ACHN (cell line): ENCODE data around the gene ZNF586.
"Not testable (repeated sequence)": the region's sequence is repeated elsewhere in the genome, so short reads cannot be mapped to it uniquely, and the experiment has no call there.

Experiments used
- DNase-seq: peaks from one replicate; pipeline ENCODE4 v3.0.0-alpha.2; 2015
- in situ Hi-C: cut with HindIII; loops from 2 replicates; pipeline ENCODE4 v1.10.0; 2017; ENCODE audit warnings: low sequenced_read_pairs, low pct_ligation_motif_present, low pct_unique_long_range_greater_than_20kb

The ZNF586 gene

DNA sequence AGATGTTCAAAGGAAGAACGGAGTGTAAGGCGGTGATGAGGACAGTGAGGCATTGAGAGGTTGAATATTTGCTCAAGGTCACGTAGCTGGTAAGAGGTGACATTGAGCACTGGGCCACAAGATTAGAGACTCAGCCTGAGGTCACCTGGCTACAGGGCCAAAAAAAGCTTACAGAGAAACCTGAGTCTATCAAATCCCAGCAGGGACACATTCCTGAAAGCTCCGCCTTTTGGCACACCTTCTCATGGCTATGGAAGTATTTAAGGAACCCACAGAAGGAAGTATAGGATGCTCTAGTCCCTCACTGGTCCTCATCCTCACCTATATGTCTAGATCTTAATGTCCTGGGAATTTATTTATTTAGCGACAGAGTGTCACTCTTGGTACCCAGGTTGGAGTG is 17.4 kb downstream of the ZNF586 start:
- in situ Hi-C loops: no loop called here

DNA sequence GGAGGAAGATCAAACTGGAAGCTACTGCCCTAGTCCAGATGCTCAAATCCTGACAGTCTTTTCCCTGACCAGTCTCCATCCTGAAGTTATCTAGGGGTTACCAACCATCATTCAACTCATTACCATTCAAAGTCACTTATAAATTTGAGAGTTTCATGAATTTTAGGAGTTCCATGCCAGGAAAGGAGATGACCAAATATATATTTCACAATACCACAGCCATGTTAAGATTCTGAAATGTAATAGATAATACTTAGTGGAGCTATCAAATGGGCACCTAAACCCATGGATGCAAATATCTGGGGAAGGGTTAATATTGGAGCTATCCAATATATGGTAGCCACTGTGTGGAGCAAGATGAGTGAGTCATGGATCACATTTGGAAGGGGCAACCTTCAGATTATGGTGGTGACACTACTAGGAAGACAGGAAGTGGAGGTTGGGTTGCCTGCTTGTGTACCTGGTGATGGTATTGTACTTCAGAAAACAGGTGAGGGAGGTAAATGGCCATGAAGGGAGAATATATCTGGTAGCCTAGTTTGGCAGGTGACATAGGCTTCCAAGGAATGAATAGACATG is 18.7 kb downstream of the ZNF586 start:
- in situ Hi-C loops: no loop called here
- no peak for DNase-seq

More for the DNA sequence above, 17.4 kb downstream of the ZNF586 start:
- DNase-seq: no peak

DNA sequence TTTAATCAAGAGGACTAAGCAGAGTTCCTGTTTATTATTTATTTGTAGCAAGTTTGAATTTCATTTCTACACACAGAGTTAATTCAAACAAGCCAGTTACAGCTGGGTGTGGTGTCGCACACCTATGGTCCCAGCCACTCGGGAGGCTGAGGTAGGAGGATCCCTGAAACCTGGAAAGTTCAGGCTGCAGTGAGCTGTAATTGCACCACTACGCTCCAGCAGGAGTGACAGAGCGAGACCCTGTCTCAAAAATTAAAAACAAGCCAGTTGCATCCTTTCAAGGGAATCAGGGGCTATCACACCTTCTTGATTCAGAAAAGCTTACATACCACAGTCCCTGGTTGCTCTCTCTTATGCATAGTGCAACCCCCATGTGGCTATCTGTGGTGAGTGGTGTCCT is 19.8 kb downstream of the ZNF586 start:
- in situ Hi-C loops: no loop called here
- no peak for DNase-seq

DNA sequence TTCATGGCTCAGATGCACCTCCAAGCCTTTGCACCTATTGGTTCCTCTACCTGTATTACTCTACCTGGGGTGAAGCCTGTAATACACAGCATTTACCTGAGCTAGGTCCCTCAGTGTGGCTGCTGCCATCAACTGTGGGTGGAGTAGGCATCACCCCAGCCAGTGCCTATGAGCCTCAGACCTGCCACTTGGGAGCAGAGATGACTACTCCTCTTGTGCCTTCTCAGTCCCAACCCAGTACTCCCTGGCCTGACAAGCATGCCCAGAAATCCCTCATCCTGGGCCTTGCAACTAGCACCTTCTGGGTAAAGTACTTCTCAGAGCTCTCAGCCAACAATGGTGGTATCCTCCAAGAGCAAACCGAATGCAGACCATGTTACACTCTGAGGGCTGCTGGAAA is 27.1 kb downstream of the ZNF586 start:
- in situ Hi-C loops, DNase-seq: not testable (repeated sequence)

DNA sequence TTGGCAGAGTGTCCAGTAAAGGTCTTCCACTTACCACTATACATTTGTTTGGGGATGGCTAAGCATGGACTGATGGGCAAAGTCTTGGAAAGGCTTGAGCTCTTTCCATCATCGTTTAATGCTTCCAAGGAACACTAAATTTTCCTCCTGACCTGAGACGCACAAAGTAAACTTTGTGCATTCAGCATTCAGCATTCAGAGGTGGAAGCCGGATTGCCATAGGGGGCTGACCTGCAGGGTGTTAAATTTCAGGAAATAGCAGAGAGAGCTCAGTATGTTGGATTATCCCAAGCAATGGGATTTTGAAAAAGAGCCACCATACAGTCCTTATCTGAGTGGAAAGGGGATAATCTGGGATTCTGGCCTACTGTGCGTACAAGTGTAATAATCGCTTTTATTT is 31.2 kb downstream of the ZNF586 start:
- no peak for DNase-seq
- in situ Hi-C loops: no loop called here

DNA sequence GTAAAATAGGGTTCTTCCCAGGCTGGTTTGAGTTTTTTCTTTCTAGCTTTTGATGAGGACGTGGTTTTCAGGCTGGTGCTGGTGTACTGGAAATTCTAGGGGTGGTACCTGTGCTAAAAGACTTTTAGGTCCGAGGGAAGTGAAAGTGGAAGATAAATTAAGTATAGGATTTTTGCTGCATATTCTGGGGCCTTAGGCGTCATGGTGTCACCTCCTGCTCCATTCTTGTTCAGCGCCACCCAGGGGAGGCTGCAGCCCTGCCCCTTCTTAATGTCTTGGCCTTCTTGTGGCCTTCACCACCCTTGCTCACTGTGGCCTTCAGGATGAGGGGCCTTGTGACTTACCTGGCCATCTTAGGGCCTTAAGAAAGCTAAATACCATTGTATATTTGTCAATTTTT is 32.8 kb downstream of the ZNF586 start:
- in situ Hi-C loops: no loop called here
- no peak for DNase-seq

DNA sequence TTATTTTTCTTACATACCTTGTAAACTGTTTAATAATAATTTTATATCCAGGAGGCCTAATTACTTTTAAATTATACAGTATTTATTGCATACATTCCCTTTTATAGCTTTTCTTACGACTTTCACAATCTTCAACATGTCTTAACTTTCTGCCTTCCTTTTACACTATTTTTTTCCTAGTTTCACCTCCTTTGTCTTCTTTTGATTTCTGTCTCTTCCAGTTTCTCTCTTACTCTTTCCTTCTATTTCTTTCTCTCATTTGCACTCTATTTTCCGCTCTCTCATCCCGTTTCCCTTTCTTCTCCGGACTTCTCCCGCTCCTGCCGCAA is 33.8 kb downstream of the ZNF586 start:
- peak; percentile 45 for DNase-seq
- in situ Hi-C loops: no loop called here

DNA sequence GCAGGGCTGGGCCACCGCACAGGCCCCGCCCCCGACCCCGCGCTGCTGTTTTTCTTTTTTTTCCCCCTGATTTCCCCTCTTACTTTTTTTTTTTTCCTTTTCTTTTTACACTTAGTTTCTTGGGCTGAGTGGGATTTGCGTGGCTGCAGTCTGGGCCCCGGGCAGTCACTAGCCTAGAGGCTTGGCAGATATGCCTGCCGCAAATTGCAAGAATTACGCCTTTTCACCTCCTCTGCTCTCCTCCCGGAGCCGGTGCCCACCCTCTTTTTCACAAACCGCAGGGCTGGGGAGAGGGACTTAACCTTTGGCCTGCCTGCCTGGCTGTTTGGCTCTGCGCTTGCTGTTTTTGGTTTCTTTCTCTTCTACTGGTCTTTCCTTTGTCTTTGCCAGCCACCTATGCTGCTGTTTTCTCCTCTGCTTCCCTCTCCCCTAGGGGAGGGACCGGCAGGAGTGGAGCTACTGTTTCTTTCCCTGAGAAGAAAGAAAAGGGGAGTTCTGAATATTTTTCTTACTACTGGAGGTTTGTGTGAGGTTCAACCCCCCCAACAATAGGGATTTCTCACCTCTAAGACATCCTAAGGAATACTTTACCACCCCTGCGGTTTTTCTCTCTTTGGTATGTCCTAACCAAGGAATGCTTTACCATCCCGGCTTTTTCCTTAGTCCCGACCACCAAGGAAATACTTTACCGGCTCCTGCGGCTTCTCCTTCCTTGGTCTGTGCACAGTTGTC is 34.3 kb downstream of the ZNF586 start:
- DNase-seq: peak; percentile 75
- in situ Hi-C loops: no loop called here

DNA sequence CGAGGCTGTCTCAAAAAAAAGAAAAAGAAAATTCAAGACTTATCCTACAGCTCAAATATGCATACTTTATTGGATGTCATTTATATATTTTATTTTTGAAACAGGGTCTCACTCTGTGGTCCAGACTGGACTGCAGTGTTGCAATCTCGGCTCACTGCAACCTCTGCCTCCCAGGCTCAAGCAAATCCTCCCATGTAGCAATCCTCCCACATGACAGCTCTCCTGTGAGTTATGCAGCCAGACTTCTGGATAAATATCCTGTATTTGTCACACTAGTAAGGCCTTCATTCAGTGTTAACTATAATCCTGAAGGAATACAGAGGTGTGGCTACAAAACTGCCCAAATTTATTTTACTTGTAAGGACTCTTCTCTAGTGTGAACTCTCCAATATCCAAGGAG is 38.1 kb downstream of the ZNF586 start:
- in situ Hi-C loops: no loop called here
- no peak for DNase-seq

DNA sequence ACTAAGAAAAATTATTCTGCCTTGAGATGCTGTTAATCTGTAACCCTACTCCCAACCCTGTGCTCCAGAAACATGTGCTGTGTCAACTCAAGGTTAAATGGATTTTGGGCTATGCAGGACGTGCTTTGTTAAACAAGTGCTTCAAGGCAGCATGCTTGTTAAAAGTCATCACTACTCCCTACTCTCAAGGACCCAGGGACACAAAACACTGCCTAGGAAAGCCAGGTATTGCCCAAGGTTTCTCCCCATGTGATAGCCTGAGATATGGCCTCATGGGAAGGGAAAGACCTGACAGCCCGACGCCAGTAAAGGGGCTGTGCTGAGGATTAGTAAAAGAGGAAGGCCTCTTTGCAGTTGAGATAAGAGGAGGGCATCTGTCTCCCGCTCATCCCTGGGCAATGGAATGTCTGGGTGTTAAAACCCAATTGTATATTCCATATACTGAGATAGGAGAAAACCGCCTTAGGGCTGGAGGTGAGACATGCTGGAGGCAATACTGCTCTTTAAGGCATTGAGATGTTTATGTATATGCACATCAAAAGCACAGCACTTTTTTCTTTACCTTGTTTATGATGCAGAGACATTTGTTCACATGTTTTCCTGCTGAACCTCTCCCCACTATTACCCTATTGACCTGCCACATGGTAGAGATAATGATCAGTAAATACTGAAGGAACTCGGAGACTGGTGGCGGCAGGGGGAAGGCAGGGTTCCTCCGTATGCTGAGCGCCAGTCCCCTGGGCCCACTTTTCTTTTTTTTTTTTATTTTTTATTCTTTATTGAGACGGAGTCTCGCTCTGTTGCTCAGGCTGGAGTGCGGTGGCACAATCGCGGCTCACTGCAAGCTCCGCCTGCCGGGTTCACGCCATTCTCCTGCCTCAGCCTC is 41.2 kb downstream of the ZNF586 start:
- in situ Hi-C loops, DNase-seq: not testable (repeated sequence)

DNA sequence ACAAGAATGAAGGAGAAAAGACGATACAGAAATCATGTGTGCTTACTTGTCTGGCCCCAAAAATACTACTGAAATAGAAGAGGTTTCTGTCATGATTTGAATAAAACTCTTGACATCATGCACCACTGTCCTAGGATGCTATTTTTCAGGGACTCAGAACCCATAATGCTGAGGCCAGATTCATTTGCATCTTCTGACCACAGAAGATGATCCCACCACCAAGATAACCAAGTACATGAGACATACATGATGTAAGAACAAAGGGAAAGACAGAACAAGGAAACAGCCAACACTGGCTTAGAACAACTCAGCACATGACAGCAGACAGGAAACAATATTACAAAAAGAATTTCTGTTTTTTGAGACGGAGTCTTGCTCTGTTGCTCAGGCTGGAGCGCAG is 42.8 kb downstream of the ZNF586 start:
- no peak for DNase-seq
- in situ Hi-C loops: no loop called here

DNA sequence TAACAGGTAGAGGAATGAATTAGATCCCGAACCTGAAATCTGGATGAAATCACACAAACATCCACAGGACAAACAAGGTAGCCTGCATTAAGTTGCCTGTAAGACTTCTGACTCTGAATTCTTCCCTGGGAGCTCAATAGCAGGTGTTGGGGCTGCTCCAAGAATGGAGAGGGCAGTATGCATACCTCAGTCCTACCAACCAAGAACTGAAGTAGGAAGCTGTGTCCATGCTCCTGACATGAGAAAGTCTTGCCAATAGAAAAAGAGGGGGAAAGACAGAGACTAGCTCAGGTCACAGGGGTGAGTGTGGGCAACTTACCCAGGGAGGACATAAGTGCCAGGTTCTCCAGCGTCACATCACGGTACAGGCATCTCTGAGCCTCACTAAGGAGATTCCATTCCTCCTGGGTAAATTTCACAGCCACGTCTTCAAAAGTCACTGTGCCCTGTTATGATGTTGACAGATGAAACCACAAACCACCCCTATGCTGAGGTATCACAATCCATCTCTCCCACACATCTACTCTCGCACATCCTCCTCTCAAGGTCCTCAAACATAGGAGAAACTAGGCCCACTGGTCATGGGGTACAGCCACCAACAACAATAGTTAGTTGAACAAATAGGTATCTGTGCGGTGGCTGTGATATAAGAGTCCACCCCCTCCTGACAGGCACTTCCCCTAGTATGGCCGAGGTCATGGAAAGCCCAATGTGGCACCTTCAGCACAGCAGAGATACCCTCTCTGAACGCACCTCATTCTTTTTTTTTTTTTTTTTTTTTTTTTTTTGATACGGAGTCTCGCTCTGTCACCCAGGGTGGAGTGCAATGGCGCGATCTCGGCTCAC is 43.7 kb downstream of the ZNF586 start:
- DNase-seq, in situ Hi-C loops: not testable (repeated sequence)

DNA sequence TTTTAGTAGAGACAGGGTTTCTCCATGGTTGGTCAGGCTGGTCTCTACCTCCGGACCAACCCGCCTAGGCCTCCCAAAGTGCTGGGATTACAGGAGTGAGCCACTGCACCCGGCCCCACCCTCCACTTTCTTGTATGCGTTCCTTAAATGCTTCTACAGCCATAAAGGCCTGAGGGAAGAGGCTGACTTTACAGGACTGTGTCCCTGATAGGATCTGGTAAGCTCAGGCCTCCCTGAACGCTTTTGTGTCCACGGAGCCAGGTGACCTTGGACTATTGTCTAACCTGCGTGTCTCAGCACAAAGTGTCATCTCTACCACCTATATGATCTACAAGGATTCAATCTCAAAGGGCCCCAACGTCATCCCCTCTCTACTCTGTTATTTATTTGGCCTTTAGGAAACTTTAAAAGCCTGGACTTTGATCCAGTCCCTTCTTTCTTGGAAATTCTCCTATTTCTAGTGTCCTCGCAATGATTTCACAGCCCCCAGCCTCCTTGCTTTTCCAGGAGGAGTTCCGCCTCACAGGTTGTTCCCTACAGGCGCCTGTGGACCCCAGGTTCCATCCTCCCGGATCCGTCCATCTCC is 44.5 kb downstream of the ZNF586 start:
- DNase-seq: no peak
- in situ Hi-C loops: no loop called here

DNA sequence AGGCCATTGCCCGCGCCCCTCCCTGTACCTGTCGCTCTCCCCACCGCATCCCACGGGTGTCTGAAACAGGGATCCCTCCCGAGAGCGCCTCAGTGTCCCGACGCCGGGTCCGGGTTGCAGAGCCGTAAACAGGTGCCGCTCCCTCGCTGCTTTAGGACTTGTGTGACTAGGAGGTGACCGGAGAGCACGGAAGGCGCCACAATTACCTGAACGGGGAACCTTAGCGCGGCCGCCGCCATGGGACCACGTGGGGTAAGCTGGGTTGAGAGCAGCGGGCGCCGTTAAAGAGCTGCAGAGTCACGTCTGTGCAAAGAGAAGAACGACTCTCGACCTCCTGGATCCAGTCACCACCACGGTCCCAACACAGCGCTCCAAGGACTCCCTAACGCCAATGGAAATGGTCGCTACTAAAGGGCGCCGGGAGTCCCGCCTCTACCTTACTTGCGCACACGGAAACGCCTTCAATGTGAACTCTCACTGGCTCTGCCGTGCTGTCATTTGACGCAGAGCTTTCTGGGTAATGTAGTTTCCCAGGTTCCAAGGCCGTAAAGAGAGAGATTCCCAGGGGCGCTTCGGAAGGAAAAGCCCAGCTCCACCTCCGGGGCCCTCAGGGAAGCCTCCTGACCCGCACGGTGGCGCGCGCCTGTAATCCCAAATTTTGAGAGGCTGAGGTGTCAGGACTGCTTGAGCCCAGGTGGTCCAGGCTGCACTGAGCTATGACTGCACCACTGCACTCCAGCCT is 45.2 kb downstream of the ZNF586 start, which contains the start of gene ZNF552:
TSS of gene ZNF552 (minus strand) at position 409 of the 742 bp plus-strand sequence. CDS start at position 239, 170 bp downstream.
- DNase-seq: peak; percentile 90
- in situ Hi-C loops: no loop called here

DNA sequence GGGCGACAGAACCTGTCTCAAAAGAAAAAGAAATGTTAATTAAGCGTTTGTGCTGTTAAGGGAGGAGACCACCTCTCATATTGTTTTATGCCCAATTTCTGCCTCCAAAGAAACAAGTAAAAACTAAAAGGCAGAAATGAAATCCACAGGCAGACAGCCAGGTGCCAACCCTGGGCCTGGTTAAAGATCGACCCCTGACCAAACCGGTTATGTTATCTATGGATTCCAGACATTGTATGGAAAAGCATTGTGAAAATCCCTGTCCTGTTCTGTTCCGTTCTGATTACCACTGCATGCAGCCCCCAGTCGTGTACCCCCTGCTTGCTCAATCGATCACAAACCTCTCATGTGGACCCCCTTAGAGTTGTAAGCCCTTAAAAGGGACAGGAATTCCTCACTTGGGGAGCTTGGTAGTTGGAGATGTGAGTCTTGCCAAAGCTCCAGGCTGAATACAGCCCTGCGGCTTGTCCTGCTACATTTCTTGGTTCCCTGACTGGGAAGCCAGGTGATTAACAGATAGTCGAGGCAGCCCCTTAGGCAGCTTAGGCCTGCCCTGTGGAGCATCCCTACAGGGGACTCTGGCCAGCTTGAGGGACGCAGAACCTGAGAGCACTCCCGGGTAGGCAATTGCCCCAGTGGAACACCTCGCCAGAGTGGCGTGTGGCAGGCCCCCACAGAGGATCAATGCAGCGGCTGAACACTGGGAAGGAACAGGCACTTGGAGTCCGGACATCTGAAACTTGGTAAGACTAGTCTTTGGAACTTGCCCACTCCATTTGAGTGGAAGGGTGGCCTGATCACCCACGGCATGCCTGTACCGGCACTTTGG is 46.0 kb downstream of the ZNF586 start:
- DNase-seq: no peak
- in situ Hi-C loops: no loop called here

DNA sequence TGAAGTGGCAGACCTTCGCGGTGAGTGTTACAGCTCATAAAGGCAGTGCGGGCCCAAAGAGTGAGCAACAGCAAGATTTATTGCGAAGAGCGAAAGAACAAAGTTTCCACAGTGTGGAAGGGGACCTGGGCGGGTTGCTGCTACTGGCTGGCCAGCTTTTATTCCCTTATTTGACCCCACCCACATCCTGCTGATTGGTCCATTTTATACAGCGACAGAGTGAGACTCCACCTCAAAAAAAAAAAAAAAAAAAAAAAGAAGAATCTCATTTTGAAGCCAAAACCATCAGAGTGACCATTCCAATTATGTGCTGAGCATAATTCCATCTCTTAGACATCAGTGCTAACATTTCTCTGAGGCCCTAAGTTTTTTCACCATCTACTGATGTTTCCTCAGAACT is 47.2 kb downstream of the ZNF586 start:
- in situ Hi-C loops: no loop called here
- DNase-seq: no peak

DNA sequence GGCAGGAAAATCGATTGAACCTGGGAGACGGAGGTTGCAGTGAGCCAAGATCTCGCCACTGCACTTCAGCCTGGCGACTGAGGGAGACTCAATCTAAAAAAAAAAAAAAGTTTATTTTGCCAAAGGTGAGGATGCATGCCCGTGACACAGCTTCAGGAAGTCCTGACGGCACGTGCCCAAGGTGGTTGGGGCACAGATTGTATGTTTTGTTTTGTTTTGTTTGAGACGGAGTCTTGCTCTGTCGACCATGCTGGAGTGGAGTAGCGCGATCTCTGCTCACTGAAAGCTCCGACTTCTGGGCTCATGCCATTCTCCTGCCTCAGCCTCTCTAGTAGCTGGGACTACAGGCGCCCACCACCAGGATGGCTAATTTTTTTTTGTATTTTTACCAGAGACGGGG is 48.5 kb downstream of the ZNF586 start:
- in situ Hi-C loops: no loop called here
- no peak for DNase-seq
